NCI-H2029 (cell line): ENCODE measurements around the gene SLC25A18.
"Not testable (repeated sequence)": the region's sequence is repeated elsewhere in the genome, so short reads cannot be mapped to it uniquely, and the experiment has no call there.

Source experiments
- DNase-seq: peaks from one replicate; lab custom pipeline; 2025; lab: John Stamatoyannopoulos, UW

The SLC25A18 gene

GRCh38 chr22:17607891-17608521 is 44.7 kb downstream of the SLC25A18 start:
- no peak for DNase-seq

- no peak for DNase-seq
These were observed 48.8 kb downstream of the SLC25A18 start for GRCh38 chr22:17612057-17612456.

GRCh38 chr22:17613280-17613679 is 50.0 kb downstream of the SLC25A18 start:
- no peak for DNase-seq

GRCh38 chr22:17627961-17628405 is 64.7 kb downstream of the SLC25A18 start:
- DNase-seq = no peak

GRCh38 chr22:17628406-17629172 is 65.3 kb downstream of the SLC25A18 start, which contains the start of gene ATP6V1E1:
TSS of gene ATP6V1E1 (minus strand) at chr22:17628749. CDS start at chr22:17628635, 114 bp downstream.
- peak; percentile 95 for DNase-seq

GRCh38 chr22:17629173-17629489 is 65.8 kb downstream of the SLC25A18 start:
- no peak for DNase-seq

GRCh38 chr22:17629641-17630040 is 66.3 kb downstream of the SLC25A18 start:
- DNase-seq = no peak

GRCh38 chr22:17631076-17631565 is 67.8 kb downstream of the SLC25A18 start:
- DNase-seq = no peak

GRCh38 chr22:17633217-17633997 is 70.1 kb downstream of the SLC25A18 start:
- no peak for DNase-seq

- no peak for DNase-seq
These were observed 70.7 kb downstream of the SLC25A18 start for GRCh38 chr22:17633998-17634323.

GRCh38 chr22:17634696-17635095 is 71.4 kb downstream of the SLC25A18 start:
- no peak for DNase-seq

GRCh38 chr22:17636850-17637249 is 73.6 kb downstream of the SLC25A18 start:
- DNase-seq = not testable (repeated sequence)

- DNase-seq = peak; percentile 34
These were observed 74.3 kb downstream of the SLC25A18 start for GRCh38 chr22:17637490-17638181.

GRCh38 chr22:17638182-17638431 is 74.8 kb downstream of the SLC25A18 start:
- DNase-seq = no peak

GRCh38 chr22:17638432-17639246 is 75.3 kb downstream of the SLC25A18 start, which contains the start of gene BCL2L13:
TSS of gene BCL2L13 (plus strand) at chr22:17638757. CDS start at chr22:17655712, 16,955 bp downstream.
- peak; percentile 89 for DNase-seq

GRCh38 chr22:17639247-17639741 is 76.0 kb downstream of the SLC25A18 start:
- peak; percentile 41 for DNase-seq
